ENCODE data around the gene PPIG.
"Not testable (repeated sequence)": the region's sequence is repeated elsewhere in the genome, so short reads cannot be mapped to it uniquely, and the experiment has no call there.

Gene PPIG

DNA sequence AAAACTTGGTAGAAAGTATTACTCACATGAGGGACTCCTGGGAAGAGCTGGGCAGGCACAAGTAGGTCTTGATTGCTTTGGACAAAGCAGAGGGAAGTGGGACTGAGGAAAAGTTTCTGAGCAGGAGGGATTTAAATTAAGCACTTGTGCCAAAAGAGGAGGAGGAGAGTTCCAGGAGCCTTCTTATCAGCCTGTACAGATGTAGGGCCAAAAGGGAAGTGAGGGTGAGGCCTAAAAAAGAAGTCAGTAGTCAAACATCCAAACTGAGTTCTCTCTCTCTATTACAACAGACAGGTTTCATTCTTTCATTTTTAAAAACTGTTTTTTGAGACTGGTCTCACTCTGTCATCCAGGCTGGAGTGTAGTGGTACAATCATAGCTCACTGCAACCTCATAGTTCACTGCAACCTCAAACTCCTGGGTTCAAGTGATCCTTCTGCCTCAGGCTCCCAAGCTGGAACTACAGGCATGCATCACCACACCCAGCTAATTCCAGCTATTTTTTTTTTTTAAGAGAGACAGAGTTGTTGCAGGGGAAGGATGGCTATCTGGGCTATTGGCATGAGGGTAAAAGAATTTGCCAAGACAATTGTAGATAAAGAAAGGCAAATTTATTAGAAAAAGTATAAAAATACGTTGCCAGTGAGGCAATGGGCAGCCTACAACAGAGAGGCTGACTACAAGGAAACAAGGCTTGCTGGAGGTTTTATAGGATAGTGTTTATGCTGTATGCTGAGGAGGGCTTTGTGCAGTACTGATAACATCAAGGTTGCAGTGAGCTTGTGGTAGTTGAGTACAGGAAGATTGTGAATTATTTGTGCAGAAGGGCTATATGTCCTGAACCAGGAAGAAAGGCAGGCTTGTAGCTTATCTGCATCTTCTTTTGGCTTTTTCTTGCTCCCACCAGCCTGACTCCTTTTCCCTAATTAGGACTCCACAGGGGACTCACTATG, 81.1 kb downstream of the PPIG start:
- DNase-seq: no peak

DNA sequence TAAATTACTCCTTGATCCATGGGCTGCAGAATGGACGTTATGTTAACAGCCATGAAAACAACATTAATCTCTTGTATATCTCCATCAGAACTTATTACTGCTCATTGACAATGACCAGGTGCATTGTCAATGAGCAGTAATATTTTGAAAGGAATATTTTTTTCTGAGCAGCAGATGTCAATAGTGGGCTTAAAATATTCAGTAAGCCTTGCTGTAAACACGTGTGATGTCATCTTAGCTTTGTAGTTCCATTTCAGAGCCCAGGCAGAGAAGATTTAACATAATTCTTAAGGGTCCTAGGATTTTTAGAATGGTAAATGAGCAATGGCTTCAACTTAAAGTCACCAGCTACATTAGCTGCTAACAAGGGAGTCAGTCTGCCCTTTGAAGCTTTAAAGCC, 83.4 kb downstream of the PPIG start:
- DNase-seq: no peak

DNA sequence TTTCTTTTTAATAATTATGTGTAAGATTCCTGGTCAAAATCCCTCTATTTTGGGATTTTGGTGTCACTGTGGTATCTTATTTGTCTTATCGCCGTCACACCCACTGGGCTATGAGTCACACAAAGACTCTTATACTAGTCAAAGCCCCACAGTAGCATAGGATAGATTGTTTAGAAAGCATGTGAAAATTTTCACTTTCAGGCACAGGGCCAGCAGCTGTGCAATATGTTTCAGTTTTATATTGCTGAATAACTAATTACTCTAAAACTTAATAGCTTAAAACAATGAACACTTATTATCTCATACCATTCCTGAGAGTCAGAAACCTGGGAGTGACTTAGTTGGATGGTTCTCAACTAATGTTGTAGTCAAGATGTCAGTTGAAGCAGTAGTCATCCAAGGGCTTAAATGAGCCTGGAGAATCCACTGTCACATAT, 86.1 kb downstream of the PPIG start:
- no peak for DNase-seq

DNA sequence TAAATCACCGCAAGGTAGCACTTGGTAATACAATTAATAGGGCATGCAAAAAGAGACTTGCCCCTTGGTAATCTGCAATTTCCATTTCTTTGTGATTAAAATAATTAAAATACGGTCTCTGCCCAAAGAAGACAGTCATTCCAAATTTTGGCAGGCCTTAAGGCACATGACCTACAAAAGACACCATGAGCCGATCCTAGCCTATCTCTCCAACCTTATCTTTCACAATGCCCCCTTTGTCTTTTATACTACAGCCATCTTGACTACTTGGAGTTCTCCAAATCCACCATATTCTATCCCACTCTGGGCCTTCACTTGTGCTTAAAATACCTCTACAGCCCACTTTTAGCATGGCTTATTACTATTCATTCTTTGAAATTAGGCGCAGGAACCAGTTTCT, 86.8 kb downstream of the PPIG start:
- no peak for DNase-seq

DNA sequence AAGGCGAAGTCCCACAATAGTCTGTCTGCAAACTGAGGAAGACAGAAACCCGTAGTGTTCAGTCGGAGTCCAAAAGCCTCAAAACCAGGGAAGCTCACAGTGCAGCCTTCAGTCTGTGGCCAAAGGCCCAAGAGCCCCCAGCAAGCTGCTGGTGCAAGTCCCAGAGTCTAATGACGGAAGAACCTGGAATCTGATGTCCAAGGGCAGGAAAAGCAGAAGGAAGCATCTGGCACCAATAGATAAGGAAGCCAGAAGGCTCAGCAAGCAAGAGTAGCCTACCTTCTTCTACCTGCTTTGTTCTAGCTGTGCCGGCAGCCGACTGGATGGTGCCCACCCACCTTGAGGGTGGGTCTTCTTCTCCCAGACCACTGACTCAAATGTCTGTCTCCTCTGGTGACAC, 88.3 kb downstream of the PPIG start:
- DNase-seq: no peak

DNA sequence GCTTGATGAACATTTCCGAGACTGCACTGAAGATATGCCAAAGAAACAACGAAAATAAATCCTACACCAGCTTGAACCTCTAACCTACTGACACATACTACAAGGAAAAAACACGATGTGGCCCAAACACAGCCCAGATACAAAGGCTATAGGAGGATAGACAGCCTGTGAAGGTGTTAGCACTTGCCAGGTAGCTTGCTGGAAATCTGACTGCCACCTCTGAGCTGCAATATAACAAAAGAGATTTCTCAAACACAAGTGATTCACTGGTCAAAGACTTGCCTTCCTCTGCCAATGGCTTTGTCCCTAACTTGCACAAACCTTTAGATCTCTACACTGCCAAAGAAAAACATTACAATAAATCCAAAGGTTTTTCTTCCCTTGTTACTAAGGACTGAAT, 89.0 kb downstream of the PPIG start:
- no peak for DNase-seq

DNA sequence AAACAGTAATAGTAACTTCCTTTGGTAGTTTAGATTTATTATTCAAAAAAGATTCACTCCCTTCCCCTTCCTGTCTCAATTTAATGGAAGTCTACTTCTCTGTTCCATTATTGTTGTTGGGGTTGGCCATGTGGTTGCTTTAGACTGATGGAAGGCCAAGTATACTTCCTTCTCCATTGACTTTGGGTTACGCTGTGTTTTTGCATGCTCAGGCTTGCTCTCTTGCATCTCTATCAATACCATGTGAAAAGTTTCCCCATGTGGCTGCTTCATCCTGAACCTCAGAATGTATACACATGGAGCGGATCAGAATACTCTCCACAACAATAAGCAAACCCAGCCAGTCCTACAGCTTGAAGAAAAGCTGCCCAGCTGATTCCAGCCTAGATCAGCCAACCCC, 89.8 kb downstream of the PPIG start:
- no peak for DNase-seq

DNA sequence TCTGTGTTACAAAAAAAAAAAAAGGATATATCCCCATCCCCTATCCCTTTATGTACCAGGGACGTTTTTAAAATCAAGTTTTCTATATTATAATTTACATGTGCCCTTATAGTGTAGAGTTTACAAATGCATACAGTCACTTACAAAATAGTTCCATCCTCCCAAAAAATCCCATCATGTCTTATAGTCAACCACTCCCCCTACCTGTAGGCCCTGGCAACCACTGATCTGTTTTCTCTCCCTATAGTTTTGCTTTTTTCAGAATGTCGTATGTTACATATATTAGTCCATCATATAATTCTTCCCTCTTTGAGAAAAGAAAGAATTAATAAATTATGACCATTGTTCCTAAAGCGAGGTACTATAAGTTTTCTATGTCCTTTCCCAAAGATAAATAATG, 92.2 kb downstream of the PPIG start:
- no peak for DNase-seq

DNA sequence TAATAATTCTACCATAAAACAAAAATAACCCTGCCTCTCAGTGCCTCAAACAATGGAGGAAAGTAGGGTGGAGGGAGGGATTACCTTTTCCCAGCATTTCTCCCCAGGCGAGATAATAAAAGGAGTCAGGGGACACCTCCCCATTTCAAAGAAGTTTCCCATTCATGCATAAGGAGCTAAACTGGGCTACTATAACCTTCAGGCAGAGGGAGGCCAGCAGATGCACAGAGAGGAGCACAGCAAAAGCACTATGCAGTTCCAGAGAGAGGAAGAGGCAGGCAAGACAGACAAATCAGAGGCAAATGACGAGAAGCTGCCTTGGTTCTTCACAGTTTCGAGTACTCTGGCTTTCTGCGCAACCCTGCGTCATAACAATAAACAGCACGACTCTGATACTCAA, 92.7 kb downstream of the PPIG start:
- no peak for DNase-seq

DNA sequence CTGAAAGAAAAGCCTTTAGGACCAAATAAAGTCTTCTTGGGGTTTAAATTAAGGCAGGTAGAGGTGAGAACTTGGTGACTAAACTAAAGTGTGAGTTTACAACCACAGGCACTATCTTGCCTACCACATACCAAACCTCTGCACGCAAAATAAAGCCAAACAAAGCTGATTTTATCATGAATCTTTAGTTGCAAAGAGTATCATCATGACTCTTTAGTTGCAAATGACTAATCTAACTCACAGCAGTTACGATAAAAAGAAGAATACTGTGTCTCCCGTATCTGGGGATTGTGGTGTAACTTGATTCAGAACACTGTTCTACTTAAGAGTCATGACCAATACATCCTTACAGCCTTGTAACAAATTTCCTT, 98.9 kb downstream of the PPIG start:
- DNase-seq: no peak

DNA sequence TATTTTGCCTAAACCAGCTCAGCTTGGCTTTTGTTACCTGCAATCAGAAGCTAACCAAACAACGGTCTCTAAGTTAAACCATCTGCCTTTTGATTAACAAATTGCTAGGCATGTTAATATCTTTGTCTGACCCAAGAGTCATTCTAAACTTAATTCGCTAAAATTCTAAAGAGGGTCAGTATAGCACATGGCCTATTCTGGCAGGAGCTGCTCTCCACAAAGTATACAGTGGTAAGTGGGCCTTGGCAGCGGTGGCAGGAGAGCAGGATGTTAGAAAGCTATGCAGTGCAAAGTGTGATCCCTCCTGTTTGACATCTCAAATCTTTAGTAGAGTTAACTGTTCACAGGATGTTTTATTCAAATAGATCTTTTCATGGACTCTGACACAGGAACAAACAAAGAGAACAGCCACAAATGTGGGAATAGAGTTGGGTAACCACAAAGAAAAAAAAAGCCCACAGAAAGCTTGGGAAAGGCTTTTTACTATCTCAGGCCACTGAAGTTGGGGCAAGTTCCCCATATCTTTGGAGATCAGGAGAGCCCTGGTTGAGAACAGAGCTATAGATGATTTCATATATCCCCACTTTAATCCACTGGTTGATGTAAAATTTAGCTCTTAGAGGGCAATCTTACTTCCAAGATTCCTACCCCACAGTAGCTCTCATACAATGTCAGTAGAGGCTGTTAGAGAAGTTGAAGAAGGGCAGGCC, 99.4 kb downstream of the PPIG start:
- no peak for DNase-seq

DNA sequence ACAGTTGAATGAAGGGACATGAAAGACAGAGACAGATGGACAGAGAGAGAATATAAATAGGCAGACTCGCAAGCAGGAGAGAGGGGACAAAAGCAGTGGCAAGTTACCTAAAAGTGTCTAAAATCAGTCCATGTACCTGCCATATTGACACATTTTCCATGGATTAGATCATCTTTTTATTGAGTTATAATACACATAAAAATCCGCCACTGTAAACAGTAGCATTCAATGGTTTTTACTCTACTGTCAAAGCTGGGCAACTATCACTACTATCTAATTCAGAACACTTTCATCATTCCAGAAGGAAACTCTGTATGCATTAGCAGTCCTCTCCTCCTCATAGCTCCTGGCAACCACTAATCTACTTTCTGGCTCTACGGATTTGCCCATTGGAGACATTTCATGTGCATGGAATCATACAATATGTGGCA, 100.0 kb downstream of the PPIG start:
- DNase-seq: no peak

DNA sequence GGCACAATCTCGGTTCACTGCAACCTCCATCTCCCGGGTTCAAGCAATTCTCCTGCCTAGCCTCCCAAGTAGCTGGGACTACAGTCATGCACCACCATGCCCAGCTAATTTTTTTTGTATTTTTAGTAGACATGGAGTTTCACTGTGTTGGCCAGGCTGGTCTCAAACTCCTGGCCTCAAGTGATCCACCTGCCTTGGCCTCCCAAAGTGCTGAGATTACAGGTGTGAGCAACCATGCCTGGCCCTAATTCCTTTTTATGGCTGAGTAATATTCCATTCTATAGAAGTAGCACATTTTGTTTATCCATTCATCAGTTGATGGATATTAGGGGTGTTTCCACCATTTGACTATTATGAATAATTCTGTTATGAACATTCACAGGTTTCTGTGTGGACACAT, 100.6 kb downstream of the PPIG start:
- DNase-seq: not testable (repeated sequence)

DNA sequence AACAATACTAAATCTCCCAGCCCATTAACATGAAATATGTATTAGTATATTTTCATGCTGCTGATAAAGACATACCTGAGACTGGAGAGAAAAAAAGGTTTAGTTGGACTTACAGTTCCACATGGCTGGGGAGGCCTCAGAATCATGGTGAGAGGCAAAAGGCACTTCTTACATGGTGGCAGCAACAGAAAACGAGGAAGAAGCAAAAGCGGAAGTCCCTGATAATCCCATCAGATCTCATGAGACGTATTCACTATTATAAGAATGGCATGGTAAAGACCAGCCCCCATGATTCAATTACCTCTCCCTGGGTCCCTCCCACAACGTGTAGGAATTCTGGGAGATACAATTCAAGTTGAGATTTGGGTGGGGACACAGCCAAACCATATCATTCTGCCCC, 102.7 kb downstream of the PPIG start:
- not testable (repeated sequence) for DNase-seq

DNA sequence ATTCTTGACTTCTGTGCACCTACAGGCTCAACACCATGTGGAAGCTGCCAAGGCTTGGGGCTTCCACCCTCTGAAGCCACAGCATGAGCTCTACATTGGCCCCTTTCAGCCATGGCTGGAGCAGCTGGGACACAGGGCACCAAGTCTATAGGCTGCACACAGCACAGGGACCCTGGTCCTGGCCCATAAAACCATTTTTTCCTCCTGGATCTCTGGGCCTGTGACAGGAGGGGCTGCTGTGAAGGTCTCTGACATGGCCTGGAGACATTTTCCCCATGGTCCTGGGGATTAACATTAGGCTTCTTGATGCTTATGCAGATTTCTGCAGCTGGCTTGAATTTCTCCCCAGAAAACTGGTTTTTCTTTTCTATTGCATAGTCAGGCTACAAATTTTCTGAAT, 103.8 kb downstream of the PPIG start:
- DNase-seq: not testable (repeated sequence)

DNA sequence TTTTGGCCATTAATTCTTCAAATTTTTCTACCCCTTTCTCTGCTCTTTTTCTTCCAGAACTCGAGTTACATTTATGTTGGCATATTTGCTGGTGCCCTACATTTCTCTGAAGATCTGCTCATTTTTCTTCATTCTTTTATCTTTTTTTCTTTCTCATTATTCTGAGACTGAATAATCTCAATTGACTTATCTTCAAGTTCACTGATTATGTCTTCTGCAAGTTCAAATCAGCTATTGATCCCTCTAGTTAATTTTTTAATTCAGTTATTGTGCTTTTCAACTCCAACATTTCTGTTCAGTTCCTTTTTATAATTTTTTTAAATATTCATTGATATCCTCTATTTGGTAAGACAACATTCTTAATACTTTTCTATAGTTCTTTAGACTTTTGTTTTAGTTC, 106.8 kb downstream of the PPIG start:
- DNase-seq: no peak
